Muscle of leg (tissue), 11 donors: ENCODE results near the gene AGTRAP. TPM values are rescaled to one million over a fixed set of nuclear protein-coding genes. Genes with fewer than 3 reads are reported as not detected.
A peak's percentile ranks its signal among the peaks of the same experiment; 100 is the strongest.

Experiments used
- DNase-seq: peaks from one replicate; pipeline ENCODE4 v3.0.0; 2013
- H3K27ac ChIP-seq: one replicate; pipeline ENCODE4 v1.5.1; 2013; ENCODE audit warnings: mild to moderate bottlenecking, low read length, control low read depth
- H3K27me3 ChIP-seq: one replicate; pipeline ENCODE4 v1.6.1; 2013; ENCODE audit warnings: low read length; ENCODE audit not compliant: control insufficient read depth, insufficient read depth
- H3K36me3 ChIP-seq: one replicate; pipeline ENCODE4 v1.6.1; 2013; ENCODE audit warnings: low read length; ENCODE audit not compliant: control insufficient read depth, insufficient read depth
- H3K4me1 ChIP-seq: one replicate; pipeline ENCODE4 v1.6.1; 2013; ENCODE audit warnings: low read length; ENCODE audit not compliant: control insufficient read depth, insufficient read depth
- H3K4me3 ChIP-seq: one replicate; pipeline ENCODE4 v1.5.1; 2013; ENCODE audit warnings: low read length, control low read depth
- H3K9me3 ChIP-seq: replicated peaks from 2 replicates; pipeline ENCODE4 v1.6.1; 2013; ENCODE audit warnings: low read depth, low read length; ENCODE audit not compliant: control insufficient read depth
- whole genome bisulfite sequencing: methylation state at CpG from one replicate; pipeline ENCODE4 v1.1.5; 2013; ENCODE audit warnings: missing lambda C conversion rate; ENCODE audit not compliant: insufficient coverage; 5-methylcytosine and 5-hydroxymethylcytosine counted together
- polyA plus RNA-seq, 8 donors: library from polyadenylated mRNA; unstranded; fragments of 120-200 nt; gene quantifications; one replicate each; pipeline versions ENCODE4 v1.2.1 to v1.2.3, GENCODE V29; 2013; ENCODE audit warnings: inconsistent platforms in 1 of 8, low replicate concordance in 1 of 8; ENCODE audit not compliant: insufficient read length in 8 of 8, insufficient read depth in 1 of 8
- total RNA-seq: library from RNA; stranded (reverse); fragments of 120-200 nt; gene quantifications from one replicate; pipeline ENCODE4 v1.2.4, GENCODE V29; 2013

The AGTRAP gene
- total and polyA plus RNA-seq, 9 donors = 14.8 to 24.8 (median 17.9) TPM

- H3K4me1 ChIP-seq = peaks cover 13% of the 10 kb centered on the region
- no peaks in the 10 kb centered on the region for H3K36me3 ChIP-seq
- no peak overlapping the region for H3K4me3 ChIP-seq
- no peak for DNase-seq
- no peaks in the 10 kb centered on the region for H3K9me3 ChIP-seq
- H3K27me3 ChIP-seq = no peaks in the 10 kb centered on the region
- WGBS = 88% methylated on average over 3 of the region's 10 CpGs
- H3K27ac ChIP-seq = no peak overlapping the region
These were observed 44.6 kb downstream of the AGTRAP start for GRCh38 chr1:11780380-11781147.

- Histone ChIP-seq H3K27ac (no peak overlapping the region), H3K4me1 (peaks cover 19% of the 10 kb centered on the region), H3K4me3 (no peak overlapping the region), H3K36me3 (no peaks in the 10 kb centered on the region), H3K9me3 (no peaks in the 10 kb centered on the region), H3K27me3 (no peaks in the 10 kb centered on the region)
- 80% methylated on average over 5 of the region's 12 CpGs for WGBS
- no peak for DNase-seq
These were observed 45.4 kb downstream of the AGTRAP start for GRCh38 chr1:11781297-11781696.

GRCh38 chr1:11782127-11782708 is 46.3 kb downstream of the AGTRAP start:
- Histone ChIP-seq H3K36me3 (no peaks in the 10 kb centered on the region), H3K4me3 (no peak overlapping the region), H3K4me1 (peaks cover 29% of the 10 kb centered on the region), H3K27ac (no peak overlapping the region), H3K9me3 (no peaks in the 10 kb centered on the region), H3K27me3 (no peaks in the 10 kb centered on the region)
- WGBS = 67% methylated on average over 3 of the region's 6 CpGs
- DNase-seq = no peak

GRCh38 chr1:11783556-11783955 is 47.6 kb downstream of the AGTRAP start:
- no peak for DNase-seq
- Histone ChIP-seq H3K9me3 (no peaks in the 10 kb centered on the region), H3K4me3 (no peak overlapping the region), H3K27ac (no peak overlapping the region), H3K4me1 (peaks cover 42% of the 10 kb centered on the region), H3K27me3 (no peaks in the 10 kb centered on the region), H3K36me3 (peaks cover 6% of the 10 kb centered on the region)
- 83% methylated on average over 1 of the region's 6 CpGs for WGBS

GRCh38 chr1:11784256-11784992 is 48.5 kb downstream of the AGTRAP start:
- Histone ChIP-seq H3K27ac (peak overlapping the region; percentile 29), H3K9me3 (no peaks in the 10 kb centered on the region), H3K4me3 (peak overlapping the region; percentile 28), H3K4me1 (peaks cover 51% of the 10 kb centered on the region), H3K27me3 (no peaks in the 10 kb centered on the region), H3K36me3 (peaks cover 10% of the 10 kb centered on the region)
- 75% methylated on average over 17 of the region's 21 CpGs for WGBS
- no peak for DNase-seq

- DNase-seq = peak; percentile 67
- peak overlapping the region; percentile 13 for H3K27ac ChIP-seq
- 8% methylated on average over 21 of the region's 30 CpGs for WGBS
- no peaks in the 10 kb centered on the region for H3K9me3 ChIP-seq
- peaks cover 18% of the 10 kb centered on the region for H3K36me3 ChIP-seq
- peak overlapping the region; percentile 28 for H3K4me3 ChIP-seq
- H3K27me3 ChIP-seq = no peaks in the 10 kb centered on the region
- H3K4me1 ChIP-seq = peaks cover 58% of the 10 kb centered on the region
These were observed 49.2 kb downstream of the AGTRAP start for GRCh38 chr1:11784993-11785769.

GRCh38 chr1:11786168-11786567 is 50.2 kb downstream of the AGTRAP start:
- H3K9me3 ChIP-seq = no peaks in the 10 kb centered on the region
- WGBS = 58% methylated on average over 3 of the region's 5 CpGs
- H3K36me3 ChIP-seq = peaks cover 28% of the 10 kb centered on the region
- no peak for DNase-seq
- no peaks in the 10 kb centered on the region for H3K27me3 ChIP-seq
- peak overlapping the region; percentile 96 for H3K27ac ChIP-seq
- peaks cover 68% of the 10 kb centered on the region for H3K4me1 ChIP-seq
- no peak overlapping the region for H3K4me3 ChIP-seq

- Histone ChIP-seq H3K36me3 (peaks cover 39% of the 10 kb centered on the region), H3K27me3 (no peaks in the 10 kb centered on the region), H3K9me3 (no peaks in the 10 kb centered on the region), H3K4me1 (peaks cover 80% of the 10 kb centered on the region), H3K27ac (peak overlapping the region; percentile 96), H3K4me3 (peak overlapping the region; percentile 38)
- peak; percentile 81 for DNase-seq
- WGBS = 10% methylated on average over 14 of the region's 16 CpGs
These were observed 51.4 kb downstream of the AGTRAP start for GRCh38 chr1:11787251-11787803.

- WGBS = 71% methylated on average over 13 of the region's 14 CpGs
These were observed 52.0 kb downstream of the AGTRAP start for GRCh38 chr1:11787804-11788436.

More at GRCh38 chr1:11787804-11788436, 52.0 kb downstream of the AGTRAP start:
- no peak for DNase-seq
- Histone ChIP-seq H3K27me3 (no peaks in the 10 kb centered on the region), H3K4me3 (peak overlapping the region; percentile 38), H3K9me3 (no peaks in the 10 kb centered on the region), H3K36me3 (peaks cover 44% of the 10 kb centered on the region), H3K27ac (peak overlapping the region; percentile 96), H3K4me1 (peaks cover 85% of the 10 kb centered on the region)
